Endodermal cell (in vitro differentiated cells): Measurements from ENCODE around the gene ACTN1. TPM values are rescaled to one million over a fixed set of nuclear protein-coding genes. Genes with fewer than 3 reads are reported as not detected.
A peak's percentile ranks its signal among the peaks of the same experiment; 100 is the strongest.

Experiments used
- DNase-seq: peaks from one replicate; pipeline ENCODE4 v3.0.0-alpha.2; 2017
- H3K27ac ChIP-seq: 2 replicates; pipeline ENCODE4 v1.5.1; 2013; ENCODE audit warnings: mild to moderate bottlenecking, low read depth, low read length, moderate library complexity
- H3K27me3 ChIP-seq: 2 replicates; pipeline ENCODE4 v1.6.1; 2013; ENCODE audit warnings: mild to moderate bottlenecking, low read length, moderate library complexity; ENCODE audit not compliant: insufficient read depth, control insufficient read depth, poor library complexity, severe bottlenecking
- H3K36me3 ChIP-seq: 2 replicates; pipeline ENCODE4 v1.7.0; 2013; ENCODE audit warnings: mild to moderate bottlenecking, low read length, moderate library complexity; ENCODE audit not compliant: control insufficient read depth, insufficient read depth
- H3K4me1 ChIP-seq: one replicate; pipeline ENCODE4 v1.7.0; 2013; ENCODE audit warnings: low read length; ENCODE audit not compliant: control insufficient read depth, insufficient read depth
- H3K4me3 ChIP-seq: 2 replicates; pipeline ENCODE4 v1.5.1; 2013; ENCODE audit warnings: mild to moderate bottlenecking, low read length, moderate library complexity
- H3K9ac ChIP-seq: 2 replicates; pipeline ENCODE4 v1.6.1; 2013; ENCODE audit warnings: mild to moderate bottlenecking, low read length, moderate library complexity; ENCODE audit not compliant: poor library complexity, severe bottlenecking; ENCODE audit errors: extremely low read depth
- H3K9me3 ChIP-seq: 2 replicates; pipeline ENCODE4 v1.6.1; 2013; ENCODE audit warnings: mild to moderate bottlenecking, low read length, moderate library complexity; ENCODE audit not compliant: control insufficient read depth
- H3K27ac Mint-ChIP-seq: 2 replicates; pipeline ENCODE4 v1.8.0; 2020; ENCODE audit warnings: mixed read lengths
- H3K27me3 Mint-ChIP-seq: 2 replicates; pipeline ENCODE4 v1.8.0; 2021; ENCODE audit warnings: mild to moderate bottlenecking, mixed read lengths; ENCODE audit not compliant: insufficient read depth
- H3K36me3 Mint-ChIP-seq: 2 replicates; pipeline ENCODE4 v1.8.0; 2020; ENCODE audit warnings: low read depth, mixed read lengths
- H3K4me1 Mint-ChIP-seq: 2 replicates; pipeline ENCODE4 v1.8.0; 2020; ENCODE audit warnings: mixed read lengths
- H3K4me3 Mint-ChIP-seq: 2 replicates; pipeline ENCODE4 v1.8.0; 2020; ENCODE audit warnings: mild to moderate bottlenecking, moderate library complexity, mixed read lengths
- H3K9me3 Mint-ChIP-seq: 2 replicates; pipeline ENCODE4 v1.8.0; 2020; ENCODE audit warnings: mild to moderate bottlenecking, mixed read lengths
- CTCF ChIP-seq: fragments of 200-600 bp; sonication (generic); conservative IDR thresholded peaks from 2 replicates; pipeline ENCODE4 v1.5.0; 2021; ENCODE audit warnings: antibody characterized with exemption, mild to moderate bottlenecking
- WGBS, 2 experiments: methylation state at CpG; one replicate each; pipeline versions ENCODE4 v1.1.5 to v1.1.7; 2013; ENCODE audit warnings: missing lambda C conversion rate in 2 of 2, mixed read lengths in 1 of 2; ENCODE audit not compliant: insufficient coverage in 1 of 2, insufficient read length in 1 of 2; 5-methylcytosine and 5-hydroxymethylcytosine counted together
- total RNA-seq, 2 donors: library from RNA; stranded (reverse); fragmentation: NEBNext Ultra II Directional in 1 of 2; extraction: Animal tissue kit (Norgen Biotek cat#: 25700) in 1 of 2; gene quantifications; 2 replicates in 1 of 2; 3 replicates in 1 of 2; pipeline ENCODE4 v1.2.1, GENCODE V29; 2021

Gene ACTN1
- total RNA-seq, 2 donors from 2014 or later, result 190 to 275 TPM

- H3K4me1 Mint-ChIP-seq, result peaks cover 55% of the 10 kb centered on the region
- H3K9ac ChIP-seq, result no peak overlapping the region
- no peaks in the 10 kb centered on the region for H3K27me3 ChIP-seq
- no peaks in the 10 kb centered on the region for H3K9me3 Mint-ChIP-seq
- peaks cover 26% of the 10 kb centered on the region for H3K36me3 ChIP-seq
- H3K36me3 Mint-ChIP-seq, result peaks cover 30% of the 10 kb centered on the region
- H3K27ac Mint-ChIP-seq, result no peak overlapping the region
- no peak overlapping the region for H3K27ac ChIP-seq
- no peaks in the 10 kb centered on the region for H3K9me3 ChIP-seq
- peaks cover 13% of the 10 kb centered on the region for H3K4me1 ChIP-seq
- no peak overlapping the region for H3K4me3 ChIP-seq
- no peaks in the 10 kb centered on the region for H3K27me3 Mint-ChIP-seq
- no peak overlapping the region for H3K4me3 Mint-ChIP-seq
- DNase-seq, result no peak
- 92 to 95% methylated on average over 2 of the region's 5 CpGs for WGBS, 2 experiments
- no peak for TF ChIP-seq CTCF
Measured at GRCh38 chr14:68950111-68950510, 29.0 kb downstream of the ACTN1 start.

- peaks cover 24% of the 10 kb centered on the region for H3K36me3 ChIP-seq
- Mint-ChIP-seq H3K4me1 (peaks cover 53% of the 10 kb centered on the region), H3K4me3 (no peak overlapping the region), H3K9me3 (no peaks in the 10 kb centered on the region), H3K27me3 (no peaks in the 10 kb centered on the region), H3K27ac (no peak overlapping the region), H3K36me3 (peaks cover 25% of the 10 kb centered on the region)
- no peak for DNase-seq
- WGBS, 2 experiments, result 94 to 100% methylated on average over 2 of the region's 2 CpGs
- peaks cover 13% of the 10 kb centered on the region for H3K4me1 ChIP-seq
- no peaks in the 10 kb centered on the region for H3K27me3 ChIP-seq
- TF ChIP-seq CTCF, result no peak
- H3K27ac ChIP-seq, result no peak overlapping the region
- no peak overlapping the region for H3K4me3 ChIP-seq
- H3K9me3 ChIP-seq, result no peaks in the 10 kb centered on the region
- no peak overlapping the region for H3K9ac ChIP-seq
Measured at GRCh38 chr14:68949601-68949965, 29.5 kb downstream of the ACTN1 start.

GRCh38 chr14:68948686-68949600, 30.2 kb downstream of the ACTN1 start:
- peak overlapping the region; percentile 48 for H3K27ac Mint-ChIP-seq
- Histone ChIP-seq H3K9me3 (no peaks in the 10 kb centered on the region), H3K4me1 (peaks cover 19% of the 10 kb centered on the region), H3K36me3 (peaks cover 28% of the 10 kb centered on the region), H3K27ac (no peak overlapping the region), H3K9ac (no peak overlapping the region), H3K27me3 (no peaks in the 10 kb centered on the region), H3K4me3 (no peak overlapping the region)
- 86 to 90% methylated on average over 6 to 12 of the region's 12 CpGs for WGBS, 2 experiments
- no peaks in the 10 kb centered on the region for H3K9me3 Mint-ChIP-seq
- no peak for TF ChIP-seq CTCF
- no peak overlapping the region for H3K4me3 Mint-ChIP-seq
- peaks cover 59% of the 10 kb centered on the region for H3K4me1 Mint-ChIP-seq
- H3K27me3 Mint-ChIP-seq, result no peaks in the 10 kb centered on the region
- DNase-seq, result no peak
- H3K36me3 Mint-ChIP-seq, result peaks cover 25% of the 10 kb centered on the region
